HCT116 (cell line): ENCODE results near the gene LIMA1. TPM values are rescaled to one million over a fixed set of nuclear protein-coding genes. Genes with fewer than 3 reads are reported as not detected.
A peak's percentile ranks its signal among the peaks of the same experiment; 100 is the strongest.

Experiments
- ATAC-seq: fragments of 200-7000 bp; cut with Tn5 transposase; 2 replicates; pipeline ENCODE4 v1.9.1; 2020; ENCODE audit warnings: mild to moderate bottlenecking, moderate library complexity
- BruUV-seq: library from RNA; stranded (reverse); fragments of 400-500 nt; replicated peaks from 2 replicates; lab custom pipeline; 2021; lab: Mats Ljungman, UMichigan
- CTCF ChIA-PET: fragments of 300-600 bp; sonication (Branson Sonifier 250); formaldehyde crosslinking; loops from one replicate; lab custom pipeline; 2021; ENCODE audit warnings: antibody characterized with exemption; lab: Charles Lee
- POLR2A ChIA-PET: fragments of 300-600, 350-600 bp; sonication (Branson Sonifier 250); formaldehyde crosslinking; loops from one replicate; lab custom pipeline; 2021; ENCODE audit warnings: antibody characterized with exemption; lab: Charles Lee
- RAD21 ChIA-PET, 2 experiments: fragments of 300-600 bp; sonication (Branson Sonifier 250); formaldehyde crosslinking; loops; one replicate each; lab custom pipeline; 2023; ENCODE audit warnings: low total read pairs in 2 of 2; ENCODE audit not compliant: uncharacterized antibody in 2 of 2, unreplicated experiment in 2 of 2, low non-redundant PET in 1 of 2; lab: Charles Lee
- DNase-seq: peaks from one replicate; pipeline ENCODE4 v3.0.0-alpha.2; 2010; ENCODE audit warnings: low read depth, low spot score
- H2AFZ ChIP-seq: fragments of 200-600 bp; shearing (Covaris generic), sonication (generic); 2 replicates; pipeline ENCODE4 v1.6.1; 2017; ENCODE audit warnings: low read depth, mixed run types, mixed read lengths, antibody characterized with exemption, low read length; ENCODE audit not compliant: poor library complexity, severe bottlenecking
- H3K27ac ChIP-seq: 2 replicates; pipeline ENCODE4 v1.5.1; 2012; ENCODE audit warnings: low read depth, low read length
- H3K27me3 ChIP-seq: fragments of 200-600 bp; sonication (generic); 2 replicates; pipeline ENCODE4 v1.6.1; 2016; ENCODE audit warnings: mixed run types, low read length, mixed read lengths; ENCODE audit not compliant: insufficient read depth
- H3K36me3 ChIP-seq, 2 experiments: fragments of 200-500 bp in 1 of 2; fragments of 200-600 bp in 1 of 2; sonication (Bioruptor generic) in 1 of 2; sonication (generic) in 1 of 2; 2 replicates each; pipeline versions ENCODE4 v1.5.1 to v1.6.1; 2014 to 2016; ENCODE audit warnings: low read length in 2 of 2, inconsistent platforms in 1 of 2, mixed read lengths in 1 of 2, mixed run types in 1 of 2; ENCODE audit not compliant: insufficient read depth in 2 of 2, control insufficient read depth in 1 of 2
- H3K4me1 ChIP-seq, 2 experiments: fragments of 200-600 bp in 1 of 2; sonication (generic) in 1 of 2; 2 replicates each; pipeline versions ENCODE4 v1.5.1 to v1.6.1; 2012 to 2017; ENCODE audit warnings: low read length in 2 of 2, inconsistent platforms in 1 of 2, mild to moderate bottlenecking in 1 of 2, mixed read lengths in 1 of 2, mixed run types in 1 of 2, moderate library complexity in 1 of 2; ENCODE audit not compliant: insufficient read depth in 2 of 2, control insufficient read depth in 1 of 2
- H3K4me2 ChIP-seq: fragments of 200-600 bp; sonication (generic); 2 replicates; pipeline ENCODE4 v1.6.1; 2017; ENCODE audit warnings: mixed run types, low read length, mixed read lengths
- H3K4me3 ChIP-seq, 2 experiments: fragments of 200-600 bp in 1 of 2; sonication (generic) in 1 of 2; replicated peaks in 1 of 2; 2 replicates each; pipeline ENCODE4 v1.5.1; 2011 to 2016; ENCODE audit warnings: low read length in 2 of 2, control low read depth in 1 of 2, low read depth in 1 of 2, mild to moderate bottlenecking in 1 of 2, mixed read lengths in 1 of 2, mixed run types in 1 of 2
- H3K79me2 ChIP-seq: fragments of 200-600 bp; sonication (generic); 2 replicates; pipeline ENCODE4 v1.6.1; 2017; ENCODE audit warnings: mild to moderate bottlenecking, mixed run types, low read length, moderate library complexity, mixed read lengths; ENCODE audit not compliant: insufficient read depth
- H3K9ac ChIP-seq: fragments of 200-600 bp; sonication (generic); 2 replicates; pipeline ENCODE4 v1.6.1; 2016; ENCODE audit warnings: low read length, mixed read lengths
- H3K9me2 ChIP-seq: fragments of 200-600 bp; sonication (generic), shearing (Covaris generic); 2 replicates; pipeline ENCODE4 v1.6.1; 2017; ENCODE audit warnings: mixed run types, mild to moderate bottlenecking, moderate library complexity; ENCODE audit not compliant: insufficient read depth
- H3K9me3 ChIP-seq, 2 experiments: fragments of 200-500 bp in 1 of 2; fragments of 200-600 bp in 1 of 2; sonication (Bioruptor generic) in 1 of 2; sonication (generic) in 1 of 2; 2 replicates each; pipeline ENCODE4 v1.6.1; 2014 to 2017; ENCODE audit warnings: low read length in 2 of 2, mixed read lengths in 2 of 2, inconsistent platforms in 1 of 2, low read depth in 1 of 2, mild to moderate bottlenecking in 1 of 2, mixed run types in 1 of 2, moderate library complexity in 1 of 2; ENCODE audit not compliant: control insufficient read depth in 1 of 2, insufficient read depth in 1 of 2
- H4K20me1 ChIP-seq: fragments of 200-600 bp; sonication (generic), shearing (Covaris generic); 2 replicates; pipeline ENCODE4 v1.6.1; 2017; ENCODE audit warnings: mixed run types, mild to moderate bottlenecking, moderate library complexity; ENCODE audit not compliant: insufficient read depth
- CBX3 ChIP-seq: IDR thresholded peaks from 2 replicates; pipeline ENCODE4 v1.6.1; 2012; ENCODE audit warnings: low read depth
- EGR1 ChIP-seq: IDR thresholded peaks from 2 replicates; pipeline ENCODE4 v1.6.1; 2012; ENCODE audit warnings: low read depth
- EZH2 ChIP-seq: fragments of 200-600 bp; sonication (generic); IDR thresholded peaks from 2 replicates; pipeline ENCODE4 v1.6.1; 2017; ENCODE audit warnings: antibody characterized with exemption, mixed run types
- JUND ChIP-seq: IDR thresholded peaks from 2 replicates; pipeline ENCODE4 v1.6.1; 2012
- MAX ChIP-seq: IDR thresholded peaks from 2 replicates; pipeline ENCODE4 v1.6.1; 2012
- POLR2AphosphoS5 ChIP-seq: IDR thresholded peaks from 2 replicates; pipeline ENCODE4 v1.6.1; 2011; ENCODE audit warnings: mild to moderate bottlenecking, low read depth, low read length, moderate library complexity
- SP1 ChIP-seq: IDR thresholded peaks from 2 replicates; pipeline ENCODE4 v1.6.1; 2012; ENCODE audit warnings: low read depth
- SRF ChIP-seq: IDR thresholded peaks from 2 replicates; pipeline ENCODE4 v1.6.1; 2012; ENCODE audit warnings: low read depth
- ZBTB33 ChIP-seq: IDR thresholded peaks from 2 replicates; pipeline ENCODE4 v1.6.1; 2011; ENCODE audit warnings: mild to moderate bottlenecking, low read length, moderate library complexity; ENCODE audit not compliant: insufficient replicate concordance; ENCODE audit errors: extremely low read depth
- intact Hi-C: fragments of 100-400 bp; cut with micrococcal nuclease; formaldehyde crosslinking; loops from 2 replicates; pipeline ENCODE4 v1.10.0; 2022
- total RNA-seq: library from RNA; stranded (reverse); gene quantifications from one replicate; pipeline ENCODE4 v1.2.1, GENCODE V29; 2021; ENCODE audit not compliant: unreplicated experiment
- TF ChIP-seq, protein P1 (sequence below): IDR thresholded peaks from 2 replicates; pipeline ENCODE4 v1.6.1; 2012; ENCODE audit warnings: low read depth

The LIMA1 gene
- total RNA-seq, 1 experiment from 2014 or later: 79.6 TPM

- no peak overlapping the region for H3K4me3 ChIP-seq
- intact Hi-C loops: loop anchor here (5.0 kb wide), 1 partner anchor 85 kb away; no protein-coding TSS in a partner anchor
Measured at GRCh38 chr12:50302686-50303085, 19.4 kb upstream of the LIMA1 start.

More at GRCh38 chr12:50302686-50303085, 19.4 kb upstream of the LIMA1 start:
- CTCF ChIA-PET: interaction anchor here (1.2 kb wide), 1 partner anchor 12 kb away, joined by 4 read pairs; no protein-coding TSS in a partner anchor
- no peaks in the 10 kb centered on the region for H3K36me3 ChIP-seq
- no peak overlapping the region for H3K9ac ChIP-seq
- H3K4me1 ChIP-seq: peaks cover 21 to 37% of the 10 kb centered on the region in 2 experiments
- H3K9me2 ChIP-seq: no peaks in the 10 kb centered on the region
- H3K27ac ChIP-seq: no peak overlapping the region
- no peaks in the 10 kb centered on the region for H4K20me1 ChIP-seq
- RAD21 ChIA-PET: no interaction called here
- no peaks in the 10 kb centered on the region for H3K9me3 ChIP-seq
- no peak for DNase-seq
- POLR2A ChIA-PET: no interaction called here
- no peaks in the 10 kb centered on the region for H3K27me3 ChIP-seq
- no TSS peak for BruUV-seq
- no peaks in the 10 kb centered on the region for H3K79me2 ChIP-seq
- no peak overlapping the region for H2AFZ ChIP-seq
- no peak for ATAC-seq
- H3K4me2 ChIP-seq: peak overlapping the region; percentile 70; the same call in 1 of the 2 replicates
- TF ChIP-seq ZBTB33: no peak
- TF ChIP-seq POLR2AphosphoS5: no peak
- no peak for TF ChIP-seq MAX
- TF ChIP-seq EGR1: no peak
- TF ChIP-seq, protein P1, sequence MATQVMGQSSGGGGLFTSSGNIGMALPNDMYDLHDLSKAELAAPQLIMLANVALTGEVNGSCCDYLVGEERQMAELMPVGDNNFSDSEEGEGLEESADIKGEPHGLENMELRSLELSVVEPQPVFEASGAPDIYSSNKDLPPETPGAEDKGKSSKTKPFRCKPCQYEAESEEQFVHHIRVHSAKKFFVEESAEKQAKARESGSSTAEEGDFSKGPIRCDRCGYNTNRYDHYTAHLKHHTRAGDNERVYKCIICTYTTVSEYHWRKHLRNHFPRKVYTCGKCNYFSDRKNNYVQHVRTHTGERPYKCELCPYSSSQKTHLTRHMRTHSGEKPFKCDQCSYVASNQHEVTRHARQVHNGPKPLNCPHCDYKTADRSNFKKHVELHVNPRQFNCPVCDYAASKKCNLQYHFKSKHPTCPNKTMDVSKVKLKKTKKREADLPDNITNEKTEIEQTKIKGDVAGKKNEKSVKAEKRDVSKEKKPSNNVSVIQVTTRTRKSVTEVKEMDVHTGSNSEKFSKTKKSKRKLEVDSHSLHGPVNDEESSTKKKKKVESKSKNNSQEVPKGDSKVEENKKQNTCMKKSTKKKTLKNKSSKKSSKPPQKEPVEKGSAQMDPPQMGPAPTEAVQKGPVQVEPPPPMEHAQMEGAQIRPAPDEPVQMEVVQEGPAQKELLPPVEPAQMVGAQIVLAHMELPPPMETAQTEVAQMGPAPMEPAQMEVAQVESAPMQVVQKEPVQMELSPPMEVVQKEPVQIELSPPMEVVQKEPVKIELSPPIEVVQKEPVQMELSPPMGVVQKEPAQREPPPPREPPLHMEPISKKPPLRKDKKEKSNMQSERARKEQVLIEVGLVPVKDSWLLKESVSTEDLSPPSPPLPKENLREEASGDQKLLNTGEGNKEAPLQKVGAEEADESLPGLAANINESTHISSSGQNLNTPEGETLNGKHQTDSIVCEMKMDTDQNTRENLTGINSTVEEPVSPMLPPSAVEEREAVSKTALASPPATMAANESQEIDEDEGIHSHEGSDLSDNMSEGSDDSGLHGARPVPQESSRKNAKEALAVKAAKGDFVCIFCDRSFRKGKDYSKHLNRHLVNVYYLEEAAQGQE: no peak
- TF ChIP-seq EZH2: no peak
- TF ChIP-seq SRF: no peak
- no peak for TF ChIP-seq SP1
- no peak for TF ChIP-seq JUND
- TF ChIP-seq CBX3: no peak
- TF ChIP-seq, all 23 proteins: peak for 0
